HG03520 (cell line): Measurements from ENCODE around the gene DBH.

Source experiments
- ATAC-seq: cut with Tn5 transposase; IDR thresholded peaks from one replicate; pipeline ENCODE4 v1.9.1; 2021; ENCODE audit warnings: mild to moderate bottlenecking, moderate library complexity; ENCODE audit not compliant: unreplicated experiment

The DBH gene

GRCh38 chr9:133635533-133636531, at the start of gene DBH:
TSS of gene DBH (plus strand) at chr9:133636363. CDS start at chr9:133636372, 9 bp downstream.
- no peak for ATAC-seq

- ATAC-seq: no peak
Observed at GRCh38 chr9:133587051-133587450, 49.1 kb upstream of the DBH start.

GRCh38 chr9:133587466-133587865, 48.7 kb upstream of the DBH start:
- no peak for ATAC-seq

- ATAC-seq: no peak
Observed at GRCh38 chr9:133589454-133590227, 46.5 kb upstream of the DBH start.

- ATAC-seq: no peak
Observed at GRCh38 chr9:133590231-133590855, 45.8 kb upstream of the DBH start.

- ATAC-seq: no peak
Observed at GRCh38 chr9:133591116-133591910, 44.9 kb upstream of the DBH start.

- ATAC-seq: no peak
Observed at GRCh38 chr9:133591985-133592384, 44.2 kb upstream of the DBH start.

- ATAC-seq: no peak
Observed at GRCh38 chr9:133592731-133593409, 43.3 kb upstream of the DBH start.

GRCh38 chr9:133593587-133594253, 42.4 kb upstream of the DBH start:
- no peak for ATAC-seq

- no peak for ATAC-seq
Observed at GRCh38 chr9:133594310-133594709, 41.9 kb upstream of the DBH start.

GRCh38 chr9:133595910-133596309, 40.3 kb upstream of the DBH start:
- no peak for ATAC-seq

GRCh38 chr9:133597316-133597957, 38.7 kb upstream of the DBH start:
- no peak for ATAC-seq

- ATAC-seq: no peak
Observed at GRCh38 chr9:133598978-133599377, 37.2 kb upstream of the DBH start.

- ATAC-seq: no peak
Observed at GRCh38 chr9:133599470-133600173, 36.5 kb upstream of the DBH start.

- no peak for ATAC-seq
Observed at GRCh38 chr9:133600739-133601138, 35.4 kb upstream of the DBH start.

GRCh38 chr9:133601746-133602145, 34.4 kb upstream of the DBH start:
- no peak for ATAC-seq

- no peak for ATAC-seq
Observed at GRCh38 chr9:133602277-133602676, 33.9 kb upstream of the DBH start.
